ENCODE data around the gene TMEM259. TPM values are rescaled to one million over a fixed set of nuclear protein-coding genes. Genes with fewer than 3 reads are reported as not detected.

TMEM259 gene
- total and polyA plus RNA-seq, 9 of the 15 experiments (the other 6 are each of a cell fraction or from before 2014, with no cell fraction given), result 0.52 to 231 (median 63.6) TPM

- TF ChIP-seq ZNF407 (IDR thresholded peaks at IDR 0.05; ENCODE audit: low read depth) (no peak), POLR2G (IDR thresholded peaks at IDR 0.05; ENCODE audit: low read depth, low read length) (0 out of 2 replicates have a peak, but pooled peaks have one; percentile 65), GTF3C2 (IDR thresholded peaks at IDR 0.05; ENCODE audit: borderline replicate concordance, extremely low read depth, insufficient read length) (no peak), THAP12 (CRISPR knock-in tag; IDR thresholded peaks at IDR 0.05) (0 out of 2 replicates have a peak, but pooled peaks have one; percentile 27), CCAR2 (IDR thresholded peaks at IDR 0.05; ENCODE audit: low read depth, low read length) (no peak), ZBTB33 (CRISPR knock-in tag; IDR thresholded peaks at IDR 0.05) (peak; percentile 94), SAFB (IDR thresholded peaks at IDR 0.05; ENCODE audit: borderline replicate concordance, low read depth, low read length) (0 out of 2 replicates have a peak, but pooled peaks have one; percentile 19), NR0B1 (IDR thresholded peaks at IDR 0.05; ENCODE audit: partially characterized antibody) (no peak)
Observed at GRCh38 chr19:991932-992669, 28.8 kb downstream of the TMEM259 start (continued).
